Upper lobe of right lung (tissue), 1 donor: Measurements from ENCODE around the gene MCRIP2. TPM values are rescaled to one million over a fixed set of nuclear protein-coding genes. Genes with fewer than 3 reads are reported as not detected.

Experiments used
- ATAC-seq: fragments of 200-7000 bp; cut with Tn5 transposase; one replicate; pipeline ENCODE4 v1.9.1; 2020; ENCODE audit warnings: mild to moderate bottlenecking, moderate library complexity
- DNase-seq: peaks from one replicate; pipeline ENCODE4 v3.0.0-alpha.2; 2020
- H3K27ac ChIP-seq: fragments of 200-600 bp; one replicate; pipeline ENCODE4 v1.8.0; 2022
- H3K27me3 ChIP-seq: fragments of 200-600 bp; one replicate; pipeline ENCODE4 v1.8.0; 2022; ENCODE audit warnings: mild to moderate bottlenecking
- H3K36me3 ChIP-seq: fragments of 200-600 bp; one replicate; pipeline ENCODE4 v1.8.0; 2022
- H3K4me1 ChIP-seq: fragments of 200-600 bp; one replicate; pipeline ENCODE4 v1.8.0; 2022
- H3K4me3 ChIP-seq: fragments of 200-600 bp; one replicate; pipeline ENCODE4 v1.8.0; 2022; ENCODE audit warnings: mild to moderate bottlenecking
- H3K9me3 ChIP-seq: fragments of 200-600 bp; one replicate; pipeline ENCODE4 v1.8.0; 2022
- intact Hi-C: fragments of 100-400 bp; cut with DNase I; formaldehyde crosslinking; loops from one replicate; pipeline ENCODE4 v1.11.0; 2022
- total RNA-seq: library from RNA; stranded (reverse); fragmentation: NEBNext Ultra II Directional; extraction: Animal tissue kit (Norgen Biotek cat#: 25700); gene quantifications from one replicate; pipeline ENCODE4 v1.2.1, GENCODE V29; 2021
- TF ChIP-seq, protein P1 (sequence below): fragments of 200-600 bp; IDR thresholded peaks from one replicate; pipeline ENCODE4 v1.8.0; 2022; ENCODE audit warnings: antibody characterized with exemption
- donor health status: DM: no; HTN: yes; CAD: no; lungs with severe emphysema.

The MCRIP2 gene
- total RNA-seq, 1 donor from 2014 or later: 57.9 TPM

GRCh38 chr16:610513-611381 lies 30.9 kb upstream of the MCRIP2 start:
- Histone ChIP-seq H3K4me3 (no peak overlapping the region), H3K4me1 (peaks cover 5% of the 10 kb centered on the region), H3K9me3 (no peaks in the 10 kb centered on the region), H3K27me3 (no peaks in the 10 kb centered on the region), H3K27ac (no peak overlapping the region), H3K36me3 (no peaks in the 10 kb centered on the region)
- peak; percentile 86 for DNase-seq
- TF ChIP-seq, protein P1, sequence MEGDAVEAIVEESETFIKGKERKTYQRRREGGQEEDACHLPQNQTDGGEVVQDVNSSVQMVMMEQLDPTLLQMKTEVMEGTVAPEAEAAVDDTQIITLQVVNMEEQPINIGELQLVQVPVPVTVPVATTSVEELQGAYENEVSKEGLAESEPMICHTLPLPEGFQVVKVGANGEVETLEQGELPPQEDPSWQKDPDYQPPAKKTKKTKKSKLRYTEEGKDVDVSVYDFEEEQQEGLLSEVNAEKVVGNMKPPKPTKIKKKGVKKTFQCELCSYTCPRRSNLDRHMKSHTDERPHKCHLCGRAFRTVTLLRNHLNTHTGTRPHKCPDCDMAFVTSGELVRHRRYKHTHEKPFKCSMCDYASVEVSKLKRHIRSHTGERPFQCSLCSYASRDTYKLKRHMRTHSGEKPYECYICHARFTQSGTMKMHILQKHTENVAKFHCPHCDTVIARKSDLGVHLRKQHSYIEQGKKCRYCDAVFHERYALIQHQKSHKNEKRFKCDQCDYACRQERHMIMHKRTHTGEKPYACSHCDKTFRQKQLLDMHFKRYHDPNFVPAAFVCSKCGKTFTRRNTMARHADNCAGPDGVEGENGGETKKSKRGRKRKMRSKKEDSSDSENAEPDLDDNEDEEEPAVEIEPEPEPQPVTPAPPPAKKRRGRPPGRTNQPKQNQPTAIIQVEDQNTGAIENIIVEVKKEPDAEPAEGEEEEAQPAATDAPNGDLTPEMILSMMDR: peak; percentile 77
- intact Hi-C loops: no loop called here
- ATAC-seq: peak; percentile 96

DNA sequence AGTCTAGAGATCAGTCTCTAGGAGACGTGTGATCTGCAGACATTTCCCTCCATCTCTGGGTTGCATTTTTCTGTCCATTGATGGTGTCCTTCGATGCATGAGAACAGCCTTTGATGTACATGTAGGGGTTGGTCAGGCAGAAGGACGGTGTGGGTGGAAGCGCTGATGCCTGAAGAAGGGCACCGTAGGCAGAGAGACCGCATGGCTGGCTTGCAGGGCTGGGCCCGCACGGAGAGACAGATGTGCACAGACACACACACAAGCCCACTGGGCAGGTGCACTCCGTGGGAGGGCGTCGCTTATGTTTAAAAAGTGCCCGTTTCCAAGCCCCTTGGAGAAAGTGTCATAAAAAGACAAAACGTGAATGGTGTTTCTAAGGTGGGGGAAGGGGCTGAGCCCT lies 26.5 kb upstream of the MCRIP2 start:
- no peaks in the 10 kb centered on the region for H3K9me3 ChIP-seq
- no peak overlapping the region for H3K4me3 ChIP-seq
- no peak overlapping the region for H3K27ac ChIP-seq
- ATAC-seq: no peak
- intact Hi-C loops: no loop called here
- no peaks in the 10 kb centered on the region for H3K27me3 ChIP-seq
- TF ChIP-seq, protein P1: no peak
- H3K4me1 ChIP-seq: peaks cover 5% of the 10 kb centered on the region
- DNase-seq: no peak
- H3K36me3 ChIP-seq: no peaks in the 10 kb centered on the region

DNA sequence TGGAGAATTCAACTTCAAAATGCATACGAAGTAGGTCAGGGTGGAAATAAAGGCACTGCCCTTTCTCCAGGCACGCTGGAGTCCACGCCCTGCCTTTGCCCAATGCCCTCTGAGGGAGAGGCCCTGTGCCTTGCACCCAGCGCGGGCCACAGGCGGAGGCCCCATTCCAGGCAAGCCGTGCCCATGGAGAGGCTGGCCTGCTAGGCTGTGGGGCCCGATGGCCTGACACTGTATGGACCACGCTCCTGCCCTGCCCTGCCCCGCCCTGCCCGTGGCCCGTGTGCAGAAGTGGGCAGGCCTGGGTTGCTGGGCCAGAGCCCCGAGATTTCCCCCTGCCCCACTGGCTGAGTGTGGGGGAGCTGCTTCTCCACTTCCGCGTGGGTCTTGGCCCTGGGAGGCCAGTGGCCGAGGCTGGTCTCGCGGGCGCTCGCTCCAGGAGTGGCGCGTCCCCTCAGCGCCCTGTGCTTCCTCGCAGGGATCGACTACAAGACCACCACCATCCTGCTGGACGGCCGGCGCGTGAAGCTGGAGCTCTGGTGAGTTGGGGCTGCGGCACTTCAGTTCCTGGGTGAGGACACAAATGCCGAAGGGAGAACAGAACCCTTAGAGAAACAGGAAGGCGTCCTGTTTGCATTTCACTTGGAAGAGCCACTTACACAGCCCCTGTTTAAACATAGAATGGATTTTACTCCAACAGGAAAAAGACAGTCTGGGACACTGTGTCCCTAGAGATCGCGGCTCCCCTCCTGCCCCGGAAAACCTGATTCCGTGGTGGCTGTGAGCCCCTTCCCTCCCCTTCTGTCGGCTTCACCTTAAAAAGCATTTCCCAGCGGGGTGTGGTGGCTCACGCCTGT lies 24.7 kb upstream of the MCRIP2 start:
- peak; percentile 90 for DNase-seq
- H3K27me3 ChIP-seq: no peaks in the 10 kb centered on the region
- peak overlapping the region; percentile 36 for H3K4me3 ChIP-seq
- H3K4me1 ChIP-seq: peaks cover 7% of the 10 kb centered on the region
- H3K36me3 ChIP-seq: no peaks in the 10 kb centered on the region
- H3K27ac ChIP-seq: peak overlapping the region; percentile 89
- intact Hi-C loops: no loop called here
- TF ChIP-seq, protein P1: no peak
- H3K9me3 ChIP-seq: no peaks in the 10 kb centered on the region
- ATAC-seq: peak; percentile 87

GRCh38 chr16:617855-618254 lies 23.8 kb upstream of the MCRIP2 start:
- Histone ChIP-seq H3K27me3 (no peaks in the 10 kb centered on the region), H3K4me3 (peak overlapping the region; percentile 36), H3K27ac (peak overlapping the region; percentile 89), H3K9me3 (no peaks in the 10 kb centered on the region), H3K36me3 (no peaks in the 10 kb centered on the region), H3K4me1 (peaks cover 13% of the 10 kb centered on the region)
- TF ChIP-seq, protein P1: no peak
- ATAC-seq (peak; percentile 44), DNase-seq (peak; percentile 87)
- intact Hi-C loops: no loop called here

DNA sequence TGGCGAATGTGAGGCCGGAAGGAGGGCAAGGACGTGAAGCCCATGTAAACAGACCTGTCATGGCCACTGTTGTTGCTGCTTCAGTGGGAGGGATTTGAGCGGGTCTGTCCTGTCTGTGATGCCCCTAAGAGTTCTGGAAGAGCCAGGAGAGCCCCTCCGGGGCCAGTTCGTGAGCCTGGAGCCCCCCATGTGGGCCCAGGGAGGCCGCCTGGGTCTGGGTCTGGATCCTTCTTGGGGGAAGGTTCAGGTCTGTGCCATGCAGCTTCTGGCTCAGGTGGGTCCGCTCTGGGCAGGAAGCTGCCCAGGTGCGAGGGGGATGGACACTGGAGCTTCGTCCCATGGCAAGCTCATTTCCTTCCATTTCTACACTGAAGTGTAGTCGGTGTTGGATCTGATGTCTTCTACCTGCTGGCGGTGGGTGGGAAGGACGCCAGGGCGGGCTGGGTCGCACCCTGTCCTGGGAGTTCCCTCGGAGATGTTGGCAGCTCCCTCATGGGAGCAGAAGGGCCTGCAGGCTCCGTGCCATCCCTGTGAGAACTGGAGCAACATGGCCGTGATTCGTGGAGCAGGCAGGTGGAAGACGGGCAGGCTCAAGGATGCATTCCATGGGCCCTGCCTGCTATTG lies 22.0 kb upstream of the MCRIP2 start:
- intact Hi-C loops: no loop called here
- Histone ChIP-seq H3K36me3 (no peaks in the 10 kb centered on the region), H3K4me3 (no peak overlapping the region), H3K27ac (no peak overlapping the region), H3K27me3 (no peaks in the 10 kb centered on the region), H3K4me1 (peaks cover 13% of the 10 kb centered on the region), H3K9me3 (no peaks in the 10 kb centered on the region)
- DNase-seq (peak; percentile 84), ATAC-seq (peak; percentile 3)
- TF ChIP-seq, protein P1: no peak
